NCI-H1694 (cell line): ENCODE results near the gene SLC51A.
"Not testable (repeated sequence)": the region's sequence is repeated elsewhere in the genome, so short reads cannot be mapped to it uniquely, and the experiment has no call there.

Source experiments
- DNase-seq: peaks from one replicate; lab custom pipeline; 2025; lab: John Stamatoyannopoulos, UW

The SLC51A gene

DNA sequence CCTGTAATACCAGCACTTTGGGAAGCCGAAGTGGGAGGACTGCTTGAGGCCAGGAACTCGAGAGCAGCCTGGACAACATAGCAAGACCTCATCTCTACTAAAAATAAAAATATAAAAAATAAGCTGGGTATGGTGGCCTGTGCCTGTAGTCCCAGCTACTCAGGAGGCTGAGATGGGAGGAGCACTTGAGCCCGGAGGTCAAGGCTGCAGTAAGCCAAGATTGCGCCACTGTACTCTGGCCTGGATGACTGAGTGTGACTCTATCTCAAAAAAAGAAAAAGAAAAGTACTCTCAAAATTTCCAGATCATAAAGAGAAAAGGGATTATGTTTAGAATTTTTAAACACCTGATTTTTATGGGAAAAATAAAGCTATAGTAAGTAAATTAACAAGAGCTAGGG lies 24.1 kb downstream of the SLC51A start:
- DNase-seq, result no peak

GRCh38 chr3:196241704-196242103 lies 25.4 kb downstream of the SLC51A start:
- DNase-seq, result no peak

DNA sequence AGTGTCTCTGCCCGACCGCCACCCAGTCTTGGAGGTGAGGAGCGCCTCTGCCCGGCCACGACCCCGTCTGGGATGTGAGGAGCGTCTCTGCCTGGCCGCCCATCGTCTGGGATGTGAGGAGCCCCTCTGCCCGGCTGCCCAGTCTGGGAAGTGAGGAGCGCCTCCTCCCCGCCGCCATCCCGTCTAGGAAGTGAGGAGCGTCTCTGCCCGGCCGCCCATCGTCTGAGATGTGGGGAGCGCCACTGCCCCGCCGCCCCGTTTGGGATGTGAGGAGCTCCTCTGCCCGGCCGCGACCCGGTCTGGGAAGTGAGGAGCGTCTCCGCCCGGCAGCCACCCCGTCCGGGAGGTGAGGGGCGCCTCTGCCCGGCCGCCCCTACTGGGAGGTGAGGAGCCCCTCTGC lies 27.8 kb downstream of the SLC51A start:
- not testable (repeated sequence) for DNase-seq

DNA sequence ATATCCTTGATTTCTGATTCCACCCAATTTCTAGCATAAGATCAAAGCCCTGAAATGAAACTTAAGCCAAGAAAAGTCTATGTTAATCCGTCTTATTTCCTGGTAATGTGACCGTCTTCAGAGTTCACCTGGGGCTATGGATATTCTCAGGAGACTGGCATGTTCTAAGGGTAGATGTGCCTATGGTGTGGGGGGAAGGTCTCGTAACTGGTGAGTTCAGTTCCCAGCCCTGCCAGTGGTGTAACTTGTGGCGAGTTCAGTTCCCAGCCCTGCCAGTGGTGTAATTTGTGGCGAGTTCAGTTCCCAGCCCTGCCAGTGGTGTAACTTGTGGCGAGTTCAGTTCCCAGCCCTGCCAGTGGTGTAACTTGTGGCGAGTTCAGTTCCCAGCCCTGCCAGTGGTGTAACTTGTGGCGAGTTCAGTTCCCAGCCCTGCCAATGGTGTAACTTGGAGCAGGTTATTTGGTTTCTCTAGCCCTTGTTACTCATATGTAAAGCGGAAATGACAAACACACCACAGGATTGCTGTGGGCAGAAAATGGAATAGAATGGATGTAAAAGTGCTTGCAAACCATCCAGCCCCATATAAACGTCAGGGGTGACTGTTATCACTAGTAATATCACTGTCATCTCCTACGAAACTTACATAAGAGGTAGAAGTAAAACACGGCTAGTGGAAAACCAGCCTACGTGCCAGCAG lies 30.4 kb downstream of the SLC51A start:
- no peak for DNase-seq

- no peak for DNase-seq
Observed at GRCh38 chr3:196251918-196252317, 35.6 kb downstream of the SLC51A start.

- DNase-seq, result no peak
Observed at GRCh38 chr3:196254376-196255283, 38.3 kb downstream of the SLC51A start.

- no peak for DNase-seq
Observed at GRCh38 chr3:196255776-196256175, 39.4 kb downstream of the SLC51A start.

GRCh38 chr3:196260784-196261183 lies 44.5 kb downstream of the SLC51A start:
- no peak for DNase-seq

DNA sequence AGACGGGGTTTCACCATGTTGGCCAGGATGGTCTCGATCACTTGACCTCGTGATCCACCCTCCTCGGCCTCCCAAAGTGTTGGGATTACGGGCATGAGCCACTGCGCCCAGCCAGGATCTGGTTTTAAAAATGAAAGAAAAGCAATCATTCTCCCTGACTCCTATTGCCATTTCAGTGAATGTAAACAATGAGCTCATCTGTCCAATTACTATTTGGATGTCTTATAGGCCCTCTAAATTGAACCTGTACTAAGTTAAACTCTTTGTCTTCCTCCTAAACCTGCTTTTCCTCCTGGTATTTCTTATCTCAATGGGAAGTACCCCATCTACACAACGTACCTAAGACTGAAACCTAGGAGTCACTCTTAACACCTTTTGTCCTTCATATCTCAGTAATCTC lies 47.5 kb downstream of the SLC51A start:
- DNase-seq, result no peak

GRCh38 chr3:196268284-196269163 lies 52.2 kb downstream of the SLC51A start:
- no peak for DNase-seq

DNA sequence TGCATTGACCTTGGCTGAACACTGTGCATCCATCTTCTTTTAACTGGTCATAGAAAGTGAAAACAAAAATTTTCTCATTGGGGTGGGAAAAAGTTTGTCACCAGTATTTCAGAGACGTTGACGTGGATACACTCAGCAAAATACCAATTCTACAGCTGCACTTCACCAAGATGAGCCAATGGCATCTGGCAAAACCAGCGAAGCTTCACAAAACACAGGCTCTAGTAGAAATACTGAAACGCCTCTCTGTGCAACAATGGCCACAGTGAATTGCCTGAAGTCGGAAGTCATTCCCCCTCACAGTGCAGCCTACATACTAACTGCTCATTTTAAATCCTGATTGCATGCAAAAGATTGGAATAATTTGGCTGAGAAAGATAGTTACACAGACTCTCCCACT lies 54.2 kb downstream of the SLC51A start:
- no peak for DNase-seq

DNA sequence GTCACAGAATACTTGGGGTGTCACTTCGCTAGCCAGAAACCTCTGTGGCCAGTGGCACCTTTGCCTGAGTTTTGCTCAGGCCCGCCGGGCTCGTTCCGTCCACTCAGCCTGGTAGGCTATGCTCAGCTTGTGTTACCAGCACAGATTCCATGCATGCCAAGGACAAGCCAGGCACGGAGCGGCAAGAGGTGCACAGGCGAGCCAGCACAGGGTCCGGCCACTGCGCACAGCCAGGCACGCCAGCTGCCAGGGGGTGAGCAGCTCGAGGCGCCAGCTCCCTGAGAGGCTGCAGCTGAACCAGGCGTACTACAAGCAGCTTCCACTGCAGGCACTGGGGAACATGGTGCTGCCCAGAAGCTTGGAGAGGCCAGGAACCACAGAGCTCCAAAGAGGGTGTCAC lies 56.5 kb downstream of the SLC51A start:
- DNase-seq, result no peak

DNA sequence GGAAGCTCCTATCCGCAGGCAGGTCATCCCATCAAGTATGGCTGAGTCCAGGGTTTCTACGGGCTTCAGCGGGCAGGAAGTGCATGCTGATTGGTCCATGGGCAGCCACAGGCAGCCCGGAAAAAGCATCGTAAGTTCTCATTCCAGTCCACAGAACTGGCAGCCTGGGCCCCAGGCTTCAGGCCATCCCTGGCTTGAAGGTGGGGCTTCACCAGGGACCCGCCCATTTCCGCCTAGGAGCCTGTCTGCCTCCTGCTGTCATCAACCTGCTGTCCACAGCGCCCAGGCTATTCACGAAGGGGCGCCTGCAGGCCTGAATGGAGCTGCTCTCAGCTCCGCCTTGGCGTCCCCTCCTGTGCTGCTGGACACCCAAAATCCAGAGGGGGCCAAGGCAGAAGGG lies 57.3 kb downstream of the SLC51A start:
- DNase-seq, result no peak

DNA sequence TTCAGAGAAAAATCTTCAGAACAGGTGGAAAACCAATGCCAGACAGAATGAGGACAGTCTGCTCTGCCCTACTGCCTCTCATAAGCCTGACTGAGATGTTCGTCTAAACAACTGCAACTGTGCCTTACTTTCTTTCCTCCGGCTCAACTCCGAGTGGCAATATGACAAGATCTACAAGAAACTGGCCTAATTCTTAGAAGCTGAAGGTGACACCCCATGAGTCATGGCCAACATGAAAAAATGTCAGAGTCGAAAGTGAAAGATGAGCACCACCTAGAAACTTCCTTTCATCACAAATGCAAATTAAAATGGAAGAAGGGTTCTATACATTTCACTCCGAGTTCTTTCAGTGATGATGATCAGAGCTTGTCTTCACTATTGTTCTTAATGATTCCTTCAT lies 58.3 kb downstream of the SLC51A start:
- no peak for DNase-seq

GRCh38 chr3:196275126-196275525 lies 58.8 kb downstream of the SLC51A start:
- DNase-seq, result no peak

GRCh38 chr3:196280689-196281440 lies 64.5 kb downstream of the SLC51A start:
- DNase-seq, result no peak

DNA sequence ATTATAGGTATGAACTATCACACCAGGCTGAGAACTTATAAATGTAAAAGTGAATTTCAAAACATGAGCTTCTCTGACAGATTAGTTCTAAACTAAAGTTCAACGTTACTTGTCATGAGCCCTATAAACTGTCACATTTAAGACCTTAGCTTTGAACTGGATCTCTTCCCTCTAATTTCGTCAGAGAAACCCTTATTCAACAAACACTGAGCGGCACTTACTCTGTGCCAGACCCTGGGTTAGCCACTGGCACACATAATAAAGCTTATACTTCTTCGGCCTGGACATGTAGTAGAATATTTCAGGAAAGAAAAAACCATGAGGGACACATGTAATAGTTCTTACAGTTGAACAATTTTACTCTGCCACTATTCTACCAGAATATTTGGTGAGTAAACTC lies 65.6 kb downstream of the SLC51A start:
- DNase-seq, result no peak
